HG03196 (cell line): Measurements from ENCODE around the gene SLC38A10.
"Not testable (repeated sequence)": the region's sequence is repeated elsewhere in the genome, so short reads cannot be mapped to it uniquely, and the experiment has no call there.

Experiments used
- ATAC-seq: cut with Tn5 transposase; IDR thresholded peaks from one replicate; pipeline ENCODE4 v1.9.1; 2021; ENCODE audit not compliant: unreplicated experiment

SLC38A10 gene

DNA sequence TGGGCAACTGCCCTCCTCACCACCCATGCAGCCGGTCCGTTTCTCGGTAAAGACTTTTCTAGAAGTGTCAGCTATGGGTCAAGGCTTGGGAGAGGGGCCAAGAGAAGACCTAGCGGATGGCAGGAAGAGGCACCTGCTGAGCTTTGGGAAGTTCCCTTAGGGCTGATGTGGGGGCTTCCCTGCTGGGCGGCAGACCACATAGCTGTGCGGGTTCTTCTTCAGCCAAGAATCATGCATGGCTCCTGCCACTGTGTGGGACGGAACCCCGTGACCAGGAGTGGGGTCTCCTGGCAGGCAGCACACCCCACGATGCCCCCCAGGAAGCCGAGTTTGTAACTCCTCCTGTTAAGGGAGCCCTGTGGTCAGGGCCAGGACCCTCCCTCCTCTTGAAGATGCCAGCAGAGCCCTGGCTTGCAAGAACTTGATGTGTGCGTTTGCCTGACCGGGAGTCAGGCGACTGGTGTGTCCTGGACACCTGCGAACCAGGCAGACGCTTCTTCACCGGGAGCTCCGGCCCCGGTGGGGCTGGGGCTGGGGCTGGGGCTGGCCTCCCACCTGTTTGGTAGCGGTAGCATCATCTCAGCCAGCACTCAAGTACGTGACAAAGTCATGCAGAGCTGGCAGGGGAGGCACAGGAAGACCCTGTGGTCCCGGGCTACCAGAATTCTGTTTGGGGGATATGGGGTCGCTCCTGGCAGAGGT is 17.7 kb upstream of the SLC38A10 start:
- no peak for ATAC-seq

DNA sequence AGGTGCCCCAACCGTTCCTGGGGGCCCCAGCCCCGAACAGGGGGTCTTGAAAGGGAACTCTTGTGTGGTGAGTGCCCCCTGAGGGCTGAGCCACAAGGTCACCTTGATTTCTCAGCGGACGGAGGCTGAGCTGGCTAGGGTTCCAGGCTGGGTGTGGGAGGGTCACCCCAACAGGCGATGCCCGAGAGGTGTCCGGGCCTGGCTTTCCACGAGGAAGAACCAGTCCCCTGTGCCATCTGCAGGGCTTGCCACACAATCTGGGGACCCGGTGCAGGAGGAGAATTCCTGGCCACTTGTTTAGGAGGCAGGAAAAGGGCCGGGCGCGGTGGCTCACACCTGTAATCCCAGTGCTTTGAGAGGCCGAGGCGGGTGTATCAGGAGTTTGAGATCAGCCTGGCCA is 16.8 kb upstream of the SLC38A10 start:
- no peak for ATAC-seq

DNA sequence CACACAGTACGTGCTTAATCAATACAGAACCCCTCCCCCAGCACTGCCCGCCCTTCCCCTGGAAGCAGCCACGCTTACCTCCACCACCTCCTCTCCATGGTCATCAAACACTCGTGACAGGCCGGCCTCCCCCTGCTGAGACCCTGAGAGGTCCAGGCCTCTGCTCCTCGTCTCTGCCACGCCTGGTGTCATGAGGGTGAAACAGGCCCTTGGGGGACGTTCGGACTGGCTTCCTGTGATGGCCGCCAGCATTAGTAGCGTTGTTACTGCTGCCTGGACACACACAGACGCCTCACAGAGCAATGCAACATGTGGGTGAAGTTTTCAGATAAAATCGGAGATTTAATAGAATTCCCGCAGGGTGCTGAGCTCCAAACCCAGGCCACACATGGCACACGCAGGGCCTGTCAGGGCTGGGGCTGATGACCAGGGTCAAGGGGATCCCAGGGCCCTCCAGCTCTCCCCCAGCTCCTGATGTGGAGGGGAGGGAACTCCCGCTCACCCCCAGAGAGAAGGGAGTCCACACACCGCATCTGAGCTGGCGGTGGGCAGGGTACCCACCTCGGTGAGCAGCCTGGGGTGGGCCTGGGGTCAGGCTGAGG is 15.9 kb upstream of the SLC38A10 start:
- no peak for ATAC-seq

DNA sequence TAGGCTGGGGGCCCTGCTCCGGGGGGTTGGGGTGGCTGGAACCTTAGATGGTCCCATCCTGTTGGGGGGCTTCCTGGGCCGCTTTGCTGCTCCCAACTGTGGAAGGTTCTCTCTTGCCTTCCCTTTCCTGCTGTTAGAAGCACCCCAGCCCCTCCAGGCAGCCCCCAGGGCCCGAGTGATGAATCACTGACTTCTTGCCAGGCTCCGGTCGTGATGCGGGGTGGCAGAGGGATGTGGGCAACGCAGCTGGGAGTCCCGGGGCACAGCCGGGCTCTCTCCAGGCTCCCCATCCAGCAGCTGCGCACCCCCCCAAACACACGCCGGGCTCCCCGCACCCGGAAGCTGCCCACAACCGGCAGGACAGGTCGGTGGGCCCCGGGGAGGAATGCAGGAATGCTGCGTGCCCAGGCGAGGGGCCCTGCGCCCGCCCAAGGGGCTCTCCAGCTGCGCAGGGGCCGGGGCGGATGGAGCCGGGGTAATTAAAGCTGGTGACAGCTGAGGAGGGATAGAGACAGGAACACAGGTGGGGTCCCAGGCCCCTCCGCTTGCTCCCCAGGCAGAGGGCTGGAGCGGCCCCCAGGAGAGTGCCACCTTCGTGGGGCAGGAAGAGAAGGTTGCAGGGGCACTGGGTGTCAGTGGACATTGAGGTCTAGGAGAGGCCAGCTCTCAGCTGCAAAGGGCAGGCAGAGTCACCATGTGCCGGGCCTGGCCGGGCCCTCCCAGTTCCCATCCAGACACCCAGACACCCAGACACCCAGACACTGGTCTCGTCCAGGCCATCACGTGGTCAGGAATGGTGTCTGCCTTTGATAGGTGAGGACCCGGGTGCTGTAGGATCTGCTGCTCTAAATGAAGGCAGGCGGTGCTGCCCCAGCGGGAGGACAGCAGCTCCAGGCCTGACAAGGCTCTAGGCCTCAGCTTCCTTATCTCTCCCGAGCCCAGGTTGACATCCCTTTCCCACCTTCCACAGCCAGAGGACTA is 15.0 kb upstream of the SLC38A10 start:
- ATAC-seq = no peak

DNA sequence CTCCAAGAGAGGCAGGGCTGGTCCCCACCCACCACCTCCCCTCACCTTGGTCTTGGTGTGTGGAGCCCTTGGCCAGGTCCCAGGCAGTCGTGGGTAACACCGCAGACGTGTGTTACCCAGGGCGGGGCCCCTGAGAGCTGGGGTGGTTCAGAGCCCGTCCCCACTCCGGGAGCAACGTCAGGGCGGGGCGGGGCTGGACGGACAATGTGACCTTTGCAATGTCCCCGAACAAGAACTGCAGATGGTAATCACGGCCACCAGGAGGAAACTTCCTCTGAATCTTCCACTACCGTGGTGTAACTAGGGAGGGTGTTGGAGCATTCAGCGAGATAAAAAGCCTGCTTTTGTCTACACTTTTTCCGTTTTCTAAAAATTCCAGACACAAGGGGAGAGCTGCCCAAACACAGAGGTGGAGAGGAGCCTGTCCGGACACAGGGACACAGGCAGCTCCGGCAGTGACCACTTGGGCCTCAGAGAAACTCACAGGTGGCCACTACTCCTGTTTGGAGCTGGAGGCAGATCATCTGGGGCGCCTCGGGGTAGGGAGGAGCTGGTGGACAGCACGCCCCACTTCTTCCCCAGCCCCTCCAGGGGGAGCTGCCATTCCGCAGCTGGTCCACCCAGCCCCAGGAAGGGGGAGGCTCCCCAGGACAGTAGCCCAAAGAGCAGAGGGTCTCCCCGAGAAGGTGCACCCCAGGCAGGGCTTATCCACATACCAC is 14.2 kb upstream of the SLC38A10 start:
- no peak for ATAC-seq

DNA sequence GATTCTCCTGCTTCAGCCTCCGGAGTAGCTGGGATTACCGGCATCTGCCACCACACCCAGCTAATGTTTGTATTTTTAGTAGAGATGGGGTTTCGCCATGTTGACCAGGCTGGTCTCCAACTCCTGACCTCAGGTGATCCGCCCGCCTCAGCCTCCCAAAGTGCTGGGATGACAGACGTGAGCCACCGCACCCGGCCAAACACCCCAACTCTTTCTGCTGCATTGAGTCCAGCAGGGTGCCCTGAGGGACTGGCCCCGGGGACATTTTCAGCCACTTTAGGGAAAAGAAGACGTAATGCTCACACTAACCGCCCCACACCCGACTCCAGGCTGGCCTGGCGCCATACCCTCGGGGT is 13.7 kb upstream of the SLC38A10 start:
- ATAC-seq = not testable (repeated sequence)

DNA sequence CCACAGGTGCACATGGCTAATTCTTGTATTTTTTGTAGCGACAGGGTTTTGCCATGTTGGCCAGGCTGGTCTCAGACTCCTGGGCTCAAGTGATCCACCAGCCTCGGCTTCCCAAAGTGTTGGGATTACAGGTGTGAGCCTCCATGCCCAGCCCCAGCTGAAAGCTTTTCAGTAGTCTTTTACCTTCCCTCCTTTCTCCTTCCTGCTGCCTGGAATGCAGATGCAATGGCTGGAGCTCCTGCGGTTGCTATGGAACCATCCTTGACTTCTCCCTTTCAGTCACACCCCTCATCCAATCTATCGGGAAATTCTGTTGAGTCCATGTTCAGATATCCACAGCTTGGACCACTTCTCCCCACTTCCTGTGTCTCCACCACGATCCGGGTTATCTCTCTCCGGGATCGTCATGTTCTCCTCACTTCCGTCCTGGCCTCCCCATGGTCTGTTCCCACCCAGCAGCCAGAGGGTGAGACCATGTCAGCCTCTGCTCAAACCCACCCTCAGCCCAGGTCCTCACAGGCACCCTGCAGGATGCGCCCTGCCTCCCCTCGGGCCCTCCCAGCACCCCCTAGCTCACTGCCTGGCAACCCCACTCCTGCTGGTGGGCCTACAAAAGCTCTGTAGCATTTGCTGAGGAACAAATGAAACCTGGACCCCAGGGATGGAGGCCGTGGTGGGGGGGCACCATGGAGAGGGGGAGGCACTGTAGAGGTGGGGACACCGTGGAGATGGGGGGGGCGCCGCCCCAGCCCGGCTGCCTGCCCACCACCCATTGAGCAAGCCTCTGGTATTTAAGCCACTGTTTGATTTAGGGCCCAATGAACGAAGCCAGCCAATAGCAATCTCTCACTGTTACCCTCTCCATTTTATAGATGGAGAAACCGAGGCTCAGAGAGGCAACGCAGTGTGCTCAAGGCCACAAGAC is 12.8 kb upstream of the SLC38A10 start:
- no peak for ATAC-seq

DNA sequence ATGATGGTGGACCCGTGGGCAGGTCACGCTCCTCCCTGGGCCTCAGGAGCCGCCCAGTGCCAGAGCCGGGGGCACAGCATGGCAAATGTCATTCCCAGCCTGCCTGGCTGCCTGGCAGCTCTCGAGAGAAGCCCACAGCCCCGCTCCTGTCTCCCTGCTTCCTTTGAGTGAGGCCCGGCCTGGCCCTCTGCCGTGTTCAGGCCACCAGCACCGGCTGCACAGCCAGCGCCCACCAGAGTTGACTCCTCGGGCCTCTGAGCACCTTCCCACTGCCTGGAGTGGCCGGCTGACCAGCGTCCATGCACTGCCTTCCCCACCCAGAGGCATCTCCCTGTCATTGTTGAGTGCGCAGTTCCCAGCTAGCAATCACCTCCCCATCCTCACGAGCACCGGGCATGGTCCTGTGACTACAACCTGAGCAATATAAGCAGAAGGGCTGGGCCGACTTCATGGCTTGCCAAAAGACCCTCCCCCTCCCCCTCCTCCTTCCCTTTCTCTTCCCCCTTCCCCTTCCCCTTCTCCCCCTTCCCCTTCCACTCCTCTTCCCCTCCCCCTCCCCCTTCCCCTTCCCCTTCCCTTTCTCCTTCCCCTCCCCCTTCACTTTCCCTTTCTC is 11.9 kb upstream of the SLC38A10 start:
- ATAC-seq = no peak

DNA sequence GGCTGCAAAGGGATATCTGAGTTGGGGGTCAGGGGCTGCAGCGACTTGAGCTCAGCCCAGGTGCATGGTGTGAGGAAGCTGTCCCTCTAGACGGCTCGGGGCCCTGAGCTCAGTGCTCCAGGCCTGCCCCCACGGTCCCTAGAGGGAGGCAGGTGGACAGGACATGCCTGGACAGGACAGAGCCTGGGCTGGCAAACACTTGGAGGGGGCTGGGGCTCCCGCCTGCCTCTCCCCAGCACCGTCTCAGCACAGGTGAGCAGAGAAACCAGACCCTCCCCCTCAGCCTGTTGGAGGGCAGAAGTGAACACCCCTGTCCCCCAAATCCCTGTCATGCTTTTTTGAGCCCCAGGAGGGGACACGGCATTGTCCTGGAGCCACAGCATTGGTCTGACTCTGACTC is 11.4 kb upstream of the SLC38A10 start:
- ATAC-seq = no peak

DNA sequence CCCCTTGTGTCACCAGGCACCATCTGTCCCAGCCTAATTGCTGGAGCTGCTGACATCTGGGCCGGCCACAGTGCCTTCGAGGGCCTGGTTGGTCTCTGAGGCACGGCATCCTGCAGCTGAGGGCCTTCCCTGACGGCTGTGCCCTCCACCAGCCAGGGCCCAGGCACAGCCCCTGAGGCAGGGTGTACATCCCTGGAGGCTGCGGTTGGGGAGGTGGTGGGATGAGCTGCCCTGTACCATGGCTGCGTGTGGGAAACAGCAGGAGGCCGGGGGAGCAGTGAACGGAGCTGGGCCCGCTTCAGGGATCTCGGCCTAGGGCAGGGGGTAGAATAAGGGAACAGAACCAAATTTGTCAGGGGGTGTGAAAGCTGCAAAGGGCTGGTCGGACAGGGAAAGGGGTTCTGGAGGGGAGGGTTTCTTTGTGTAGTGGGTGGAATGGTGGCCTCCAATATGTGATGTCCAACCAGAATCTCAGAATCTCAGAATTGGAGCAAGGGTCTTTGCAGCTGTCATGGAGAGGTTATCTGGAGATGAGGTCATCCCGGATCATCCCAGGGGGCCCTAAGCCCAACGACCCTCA is 10.0 kb upstream of the SLC38A10 start:
- ATAC-seq = no peak

DNA sequence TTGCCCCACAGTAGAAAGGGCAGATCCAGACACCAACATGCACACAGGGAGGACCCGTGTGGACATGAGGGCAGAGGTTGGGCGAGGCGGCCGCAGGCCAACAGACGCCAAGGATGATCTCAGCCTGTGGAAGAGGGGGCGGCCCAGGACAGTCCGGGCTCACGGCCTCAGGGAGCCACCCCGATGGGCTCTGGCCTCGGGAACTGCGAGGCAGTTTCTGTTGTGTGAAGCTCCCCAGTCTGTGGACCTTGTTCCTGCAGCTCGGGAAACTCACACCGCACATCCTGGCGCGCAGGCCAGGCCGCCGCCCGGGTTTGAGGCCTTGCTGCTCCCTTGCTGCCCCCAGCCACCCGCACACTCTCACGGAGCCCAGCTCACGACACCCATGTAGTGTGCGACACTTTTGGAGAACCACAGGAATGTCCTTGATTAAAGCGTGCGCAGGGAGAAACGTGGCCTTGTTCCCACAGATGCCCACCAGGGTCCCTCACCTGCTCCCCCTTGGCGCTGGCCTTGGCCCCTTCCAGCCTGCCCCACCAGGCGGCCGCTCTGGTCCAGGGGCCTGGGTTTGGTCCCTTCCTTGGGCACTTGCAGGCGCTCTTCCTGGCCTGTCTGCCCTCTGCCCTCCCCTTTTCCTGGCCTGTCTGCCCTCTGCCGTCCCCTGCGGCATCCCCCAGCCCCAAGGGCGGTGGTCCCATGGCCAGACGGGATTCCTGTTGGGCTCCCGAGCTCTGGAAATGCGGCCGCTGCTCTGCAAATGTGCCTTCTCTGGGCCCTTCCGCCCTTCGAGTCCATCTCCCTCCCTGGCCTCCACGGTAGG is 9.3 kb upstream of the SLC38A10 start:
- ATAC-seq = no peak

DNA sequence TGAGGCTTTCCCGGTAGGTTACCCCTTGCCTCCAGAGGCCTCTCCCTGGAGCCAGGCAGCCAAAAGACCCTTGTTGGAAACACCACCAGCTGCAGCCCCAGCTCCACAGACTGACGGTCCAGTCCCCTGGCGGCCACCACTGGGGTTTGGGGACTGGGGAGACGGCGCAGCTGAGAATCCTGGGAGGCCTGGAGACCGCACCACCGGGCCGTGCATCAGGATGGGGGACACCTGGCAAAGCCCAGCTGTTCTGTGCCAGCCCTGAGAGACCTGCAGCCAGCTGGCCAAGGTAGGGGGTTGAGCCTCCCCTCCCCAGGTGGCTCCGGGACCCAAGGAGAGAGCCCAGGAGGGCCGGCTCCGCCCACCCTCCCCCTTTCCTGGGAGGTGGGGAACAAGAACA is 8.3 kb upstream of the SLC38A10 start:
- ATAC-seq = no peak

DNA sequence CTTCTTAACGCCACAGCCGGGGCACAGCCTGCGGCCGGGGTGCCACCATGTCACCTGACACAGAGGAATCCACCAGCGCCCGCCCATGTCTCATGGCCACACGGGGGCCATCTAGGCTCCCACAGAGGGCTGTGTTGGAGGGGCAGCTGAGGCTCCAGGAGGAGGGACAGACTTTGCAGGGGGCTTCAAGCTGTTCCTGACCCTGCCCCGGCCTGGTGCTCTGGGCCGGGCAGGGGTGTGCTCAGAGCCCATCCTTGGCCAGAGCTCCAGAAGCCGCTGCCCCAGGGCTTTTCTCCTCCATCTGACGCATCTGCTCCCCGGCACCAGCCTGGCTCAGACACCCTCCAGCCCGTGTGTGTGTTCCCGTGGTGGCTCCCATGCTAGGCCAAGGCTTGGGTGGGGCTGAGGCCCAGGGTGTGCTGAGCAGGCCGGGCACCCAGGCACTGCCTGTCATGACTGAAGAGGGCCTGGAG is 7.8 kb upstream of the SLC38A10 start:
- no peak for ATAC-seq

DNA sequence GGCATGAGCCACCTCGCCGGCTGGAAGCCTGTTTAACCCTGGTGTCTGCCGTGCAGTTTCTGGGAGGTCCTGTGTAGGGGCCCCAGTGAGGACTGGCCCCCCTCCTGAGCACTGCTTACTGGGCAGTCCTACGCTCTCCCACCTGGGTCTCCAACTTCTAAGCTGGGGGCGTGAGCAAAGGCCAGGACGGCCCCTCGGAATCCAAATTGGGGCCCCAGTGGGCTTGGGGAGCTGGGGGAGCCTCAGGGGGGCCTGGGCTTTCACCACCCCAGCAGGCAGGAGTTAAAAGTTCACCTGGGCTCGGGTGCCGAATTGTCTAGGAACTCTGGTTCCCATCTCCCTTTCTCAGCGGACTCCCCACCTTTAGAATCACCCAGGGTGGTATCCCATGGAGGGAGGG is 7.2 kb upstream of the SLC38A10 start:
- ATAC-seq = no peak

DNA sequence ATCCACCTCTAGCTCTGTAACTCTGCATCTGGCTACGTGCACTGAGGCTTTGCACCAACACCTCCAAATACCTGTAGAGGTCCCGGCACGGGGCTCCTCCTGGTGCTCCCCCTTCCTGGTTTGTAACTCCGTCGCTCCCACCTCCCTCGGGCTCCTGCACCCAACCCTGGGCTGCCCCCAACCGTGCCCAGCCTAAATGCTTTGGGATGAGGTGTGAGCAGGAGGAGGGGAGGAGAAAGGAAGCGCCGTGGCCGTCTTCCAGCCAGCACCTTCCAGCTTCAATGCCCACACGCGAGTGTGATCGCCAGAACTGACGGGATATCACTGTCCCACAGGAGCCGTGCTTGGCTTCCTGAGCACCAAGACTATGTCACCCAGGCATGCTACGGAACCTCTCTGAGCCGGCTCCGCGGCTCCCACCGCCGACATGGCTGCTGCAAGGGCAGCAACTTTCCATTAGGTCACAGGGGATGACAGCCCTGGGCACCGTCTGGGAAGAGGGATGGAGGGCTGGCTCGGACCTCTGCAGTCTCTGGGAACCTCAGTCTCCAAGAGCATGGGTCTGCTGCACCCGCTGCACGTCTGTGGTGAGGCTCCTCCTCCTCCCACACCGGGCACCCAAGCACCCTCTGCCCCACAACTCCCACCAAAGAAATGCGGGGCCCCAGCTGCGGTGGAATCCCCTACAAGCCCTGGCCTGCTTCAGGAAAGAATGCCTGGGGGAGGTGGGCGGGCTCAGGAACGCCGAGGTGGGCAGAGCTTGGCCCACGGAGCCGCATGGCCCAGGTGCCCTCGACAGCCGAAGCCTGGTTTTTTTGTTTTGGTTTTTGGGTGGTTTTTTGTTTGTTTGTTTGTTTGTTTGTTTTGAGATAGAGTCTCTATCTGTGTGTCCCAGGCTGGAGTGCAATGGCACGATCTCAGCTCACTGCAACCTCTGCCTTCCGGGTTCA is 6.4 kb upstream of the SLC38A10 start:
- ATAC-seq = no peak

DNA sequence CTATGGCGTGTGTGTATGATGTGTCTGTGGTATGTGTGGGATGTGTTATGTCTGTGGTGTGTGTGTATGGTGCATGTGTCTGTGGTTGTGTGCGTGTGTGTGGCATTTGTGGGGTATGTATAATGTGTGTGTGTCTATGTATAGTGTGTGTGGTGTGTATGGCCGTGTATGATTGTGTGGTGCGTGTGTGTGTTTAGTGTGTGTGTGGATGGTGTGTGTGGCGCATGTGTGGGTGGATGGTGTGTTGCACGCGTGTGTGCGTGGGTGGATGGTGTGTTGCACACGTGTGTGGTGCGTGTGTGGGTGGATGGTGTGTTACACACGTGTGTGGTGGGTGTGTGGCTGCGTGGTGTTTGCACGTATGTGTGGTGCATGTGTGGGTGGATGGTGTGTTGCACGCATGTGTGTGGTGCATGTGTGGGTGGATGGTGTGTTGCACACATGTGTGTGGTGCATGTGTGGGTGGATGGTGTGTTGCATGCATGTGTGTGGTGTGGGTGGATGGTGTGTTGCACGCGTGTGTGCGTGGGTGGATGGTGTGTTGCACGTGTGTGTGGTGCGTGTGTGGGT is 5.6 kb upstream of the SLC38A10 start:
- no peak for ATAC-seq
